SK-MEL-5 (cell line): Measurements from ENCODE around the gene TRIP12. TPM values are rescaled to one million over a fixed set of nuclear protein-coding genes. Genes with fewer than 3 reads are reported as not detected.
"Not testable (repeated sequence)": the region's sequence is repeated elsewhere in the genome, so short reads cannot be mapped to it uniquely, and the experiment has no call there.

Experiments used
- DNase-seq: peaks from one replicate; pipeline ENCODE4 v3.0.0-alpha.2; 2016; ENCODE audit warnings: low read depth, low spot score
- in situ Hi-C: cut with HindIII; loops from 2 replicates; pipeline ENCODE4 v1.10.0; 2016; ENCODE audit warnings: low sequenced_read_pairs, high pct_unique_total_duplicates, low pct_unique_long_range_greater_than_20kb
- total RNA-seq: library from RNA; depleted of rRNA; stranded (reverse); fragments of >200 nt; shearing (Covaris generic); gene quantifications from 2 replicates; pipeline ENCODE4 v1.2.3, GENCODE V29; 2014

Gene TRIP12
- total RNA-seq, 1 experiment from 2014 or later: 115 TPM

GRCh38 chr2:229802785-229803184, 119.0 kb downstream of the TRIP12 start:
- no peak for DNase-seq
- in situ Hi-C loops: no loop called here

- peak; percentile 71 for DNase-seq
- in situ Hi-C loops: no loop called here
Measured at GRCh38 chr2:229800997-229801754, 120.6 kb downstream of the TRIP12 start.

GRCh38 chr2:229798446-229799155, 123.2 kb downstream of the TRIP12 start:
- no peak for DNase-seq
- in situ Hi-C loops: no loop called here

- in situ Hi-C loops: no loop called here
- no peak for DNase-seq
Measured at GRCh38 chr2:229795058-229795457, 126.8 kb downstream of the TRIP12 start.

- DNase-seq: no peak
- in situ Hi-C loops: no loop called here
Measured at GRCh38 chr2:229794636-229795035, 127.2 kb downstream of the TRIP12 start.

GRCh38 chr2:229786289-229786688, 135.5 kb downstream of the TRIP12 start:
- DNase-seq, in situ Hi-C loops: not testable (repeated sequence)

GRCh38 chr2:229784791-229785190, 137.0 kb downstream of the TRIP12 start:
- in situ Hi-C loops: no loop called here
- DNase-seq: no peak

- DNase-seq: no peak
- in situ Hi-C loops: no loop called here
Measured at GRCh38 chr2:229783108-229783721, 138.6 kb downstream of the TRIP12 start.

- peak; percentile 63 for DNase-seq
- in situ Hi-C loops: no loop called here
Measured at GRCh38 chr2:229780856-229781773, 140.7 kb downstream of the TRIP12 start.

GRCh38 chr2:229779650-229780049, 142.2 kb downstream of the TRIP12 start:
- DNase-seq: no peak
- in situ Hi-C loops: no loop called here

GRCh38 chr2:229777716-229778115, 144.1 kb downstream of the TRIP12 start:
- in situ Hi-C loops: no loop called here
- no peak for DNase-seq

- in situ Hi-C loops: no loop called here
- no peak for DNase-seq
Measured at GRCh38 chr2:229775614-229776313, 146.0 kb downstream of the TRIP12 start.

GRCh38 chr2:229774237-229774636, 147.6 kb downstream of the TRIP12 start:
- in situ Hi-C loops: no loop called here

GRCh38 chr2:229768235-229768634, 153.6 kb downstream of the TRIP12 start:
- DNase-seq: no peak
- in situ Hi-C loops: no loop called here

More at GRCh38 chr2:229774237-229774636, 147.6 kb downstream of the TRIP12 start:
- DNase-seq: no peak

GRCh38 chr2:229765721-229766120, 156.1 kb downstream of the TRIP12 start:
- in situ Hi-C loops: no loop called here
- no peak for DNase-seq

- in situ Hi-C loops: no loop called here
Measured at GRCh38 chr2:229761663-229762062, 160.1 kb downstream of the TRIP12 start.

GRCh38 chr2:229757462-229757861, 164.3 kb downstream of the TRIP12 start:
- DNase-seq, in situ Hi-C loops: not testable (repeated sequence)

More at GRCh38 chr2:229761663-229762062, 160.1 kb downstream of the TRIP12 start:
- DNase-seq: no peak
